PFSK-1 (cell line): Measurements from ENCODE around the gene CIDEA.

Source experiments
- FOXP2 ChIP-seq: optimal IDR thresholded peaks from 2 replicates; pipeline ENCODE3; 2011; ENCODE audit warnings: borderline replicate concordance, control low read depth, inconsistent platforms; ENCODE audit not compliant: insufficient read depth; ENCODE audit errors: extremely low read length, extremely low read depth
- POLR2AphosphoS5 ChIP-seq: IDR thresholded peaks from 2 replicates; pipeline ENCODE4 v1.6.1; 2012; ENCODE audit warnings: low read depth, mild to moderate bottlenecking, control low read depth, low read length, moderate library complexity
- REST ChIP-seq, 2 experiments: IDR thresholded peaks; 2 replicates each; pipeline versions ENCODE4 v1.6.1 to v1.8.0; 2011 to 2012; ENCODE audit warnings: low read depth in 2 of 2, low read length in 2 of 2, control low read depth in 1 of 2, inconsistent platforms in 1 of 2, mild to moderate bottlenecking in 1 of 2, moderate library complexity in 1 of 2; ENCODE audit not compliant: insufficient read depth in 1 of 2
- SIN3A ChIP-seq: IDR thresholded peaks from 2 replicates; pipeline ENCODE4 v1.6.1; 2012; ENCODE audit warnings: mild to moderate bottlenecking, low read length, moderate library complexity, borderline replicate concordance; ENCODE audit not compliant: insufficient read depth
- TAF1 ChIP-seq: IDR thresholded peaks from 2 replicates; pipeline ENCODE4 v1.6.1; 2012; ENCODE audit warnings: low read length, control low read depth, borderline replicate concordance; ENCODE audit not compliant: insufficient read depth

The CIDEA gene

GRCh38 chr18:12276736-12277554, 22.8 kb downstream of the CIDEA start:
- TF ChIP-seq SIN3A (no peak), TAF1 (no peak), POLR2AphosphoS5 (no peak), FOXP2 (no peak), REST (IDR thresholded peaks at IDR 0.05; ENCODE audit: insufficient read depth in 1 of 2, low read depth in 2 of 2, low read length in 2 of 2) (no peak)

- TF ChIP-seq REST (IDR thresholded peaks at IDR 0.05; ENCODE audit: insufficient read depth in 1 of 2, low read depth in 2 of 2, low read length in 2 of 2) (no peak), FOXP2 (no peak), SIN3A (no peak), TAF1 (no peak)
Observed at GRCh38 chr18:12278215-12278671, 24.1 kb downstream of the CIDEA start.

GRCh38 chr18:12278741-12279682, 24.9 kb downstream of the CIDEA start:
- TF ChIP-seq POLR2AphosphoS5 (peak; percentile 36; the same call in 1 of the 2 replicates), TAF1 (no peak), REST (IDR thresholded peaks at IDR 0.05; ENCODE audit: insufficient read depth in 1 of 2, low read depth in 2 of 2, low read length in 2 of 2) (no peak), SIN3A (no peak), FOXP2 (peak; percentile 86)

GRCh38 chr18:12279781-12280531, 25.8 kb downstream of the CIDEA start:
- TF ChIP-seq POLR2AphosphoS5 (no peak), TAF1 (no peak), REST (IDR thresholded peaks at IDR 0.05; ENCODE audit: insufficient read depth in 1 of 2, low read depth in 2 of 2, low read length in 2 of 2) (no peak), SIN3A (no peak), FOXP2 (no peak)
